DMS53 treated with DMSO at 0.1 percent for 48 hours (cell line): ENCODE results near the gene ACTA2.
"Not testable (repeated sequence)": the region's sequence is repeated elsewhere in the genome, so short reads cannot be mapped to it uniquely, and the experiment has no call there.

Source experiments
- DNase-seq: peaks from one replicate; lab custom pipeline; 2025; ENCODE audit not compliant: unreplicated experiment; lab: John Stamatoyannopoulos, UW

The ACTA2 gene

GRCh38 chr10:88949912-88950837 is 2.4 kb downstream of the ACTA2 start:
- no peak for DNase-seq

DNA sequence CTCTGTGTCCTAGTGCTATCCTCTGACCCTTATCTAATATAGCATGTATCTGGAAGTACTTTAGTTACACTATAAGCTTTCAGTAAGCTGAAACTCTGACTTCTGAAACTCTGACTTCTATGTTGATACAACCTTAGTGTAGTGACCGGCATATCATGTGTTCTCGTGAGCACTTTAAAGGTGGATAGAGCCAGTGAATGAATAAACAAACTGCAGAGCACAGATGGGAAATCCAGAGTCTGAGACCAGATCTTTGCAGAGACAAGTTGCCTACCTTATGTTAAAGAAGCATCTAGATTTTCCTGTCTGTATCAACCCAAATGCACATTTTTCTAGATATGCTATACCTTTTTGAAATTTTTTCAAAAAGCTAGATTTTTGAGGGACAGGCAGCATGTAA is 3.5 kb downstream of the ACTA2 start:
- DNase-seq = no peak

DNA sequence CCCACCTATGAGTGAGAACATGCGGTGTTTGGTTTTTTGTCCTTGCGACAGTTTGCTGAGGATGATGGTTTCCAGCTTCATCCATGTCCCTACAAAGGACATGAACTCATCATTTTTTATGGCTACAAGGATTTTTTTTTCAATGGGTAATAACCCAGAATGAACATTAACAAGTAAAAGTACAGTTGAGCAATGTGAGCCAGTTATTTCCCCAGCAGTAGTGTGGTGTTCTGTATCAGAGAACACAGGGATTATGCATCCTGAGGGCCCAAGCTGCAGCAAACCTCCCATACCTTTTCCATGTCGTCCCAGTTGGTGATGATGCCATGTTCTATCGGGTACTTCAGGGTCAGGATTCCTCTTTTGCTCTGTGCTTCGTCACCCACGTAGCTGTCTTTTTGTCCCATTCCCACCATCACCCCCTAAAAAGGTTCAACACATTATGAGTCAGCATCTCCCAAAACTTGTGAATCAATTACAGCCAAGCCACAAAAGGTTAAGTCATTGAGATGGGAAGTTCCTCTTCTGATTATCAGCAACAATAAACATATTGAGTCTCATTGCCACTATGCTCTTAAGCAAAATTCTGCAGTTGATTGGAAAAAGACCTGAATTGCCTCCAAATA is 5.5 kb downstream of the ACTA2 start:
- DNase-seq = no peak

DNA sequence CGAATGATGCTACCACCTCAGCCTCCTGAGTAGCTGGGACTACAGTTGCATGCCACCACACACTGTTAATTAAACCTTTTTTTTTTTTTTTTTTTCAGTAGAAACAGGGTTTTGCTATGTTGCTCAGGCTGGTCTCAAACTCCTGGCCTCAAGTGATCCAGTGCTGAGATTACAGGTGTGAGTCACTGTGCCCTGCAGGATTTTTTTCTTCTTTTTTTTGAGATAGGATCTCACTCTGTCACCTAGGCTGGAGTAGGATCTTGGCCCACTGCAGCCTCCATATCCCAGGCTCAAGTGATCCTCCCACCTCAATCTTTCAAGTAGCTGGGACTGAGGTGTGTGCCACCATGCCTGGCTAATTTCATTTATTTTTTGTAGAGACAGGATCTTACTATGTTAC is 6.4 kb downstream of the ACTA2 start:
- DNase-seq = no peak

GRCh38 chr10:88944813-88945212 is 7.8 kb downstream of the ACTA2 start:
- no peak for DNase-seq

GRCh38 chr10:88943778-88944177 is 8.8 kb downstream of the ACTA2 start:
- DNase-seq = no peak

DNA sequence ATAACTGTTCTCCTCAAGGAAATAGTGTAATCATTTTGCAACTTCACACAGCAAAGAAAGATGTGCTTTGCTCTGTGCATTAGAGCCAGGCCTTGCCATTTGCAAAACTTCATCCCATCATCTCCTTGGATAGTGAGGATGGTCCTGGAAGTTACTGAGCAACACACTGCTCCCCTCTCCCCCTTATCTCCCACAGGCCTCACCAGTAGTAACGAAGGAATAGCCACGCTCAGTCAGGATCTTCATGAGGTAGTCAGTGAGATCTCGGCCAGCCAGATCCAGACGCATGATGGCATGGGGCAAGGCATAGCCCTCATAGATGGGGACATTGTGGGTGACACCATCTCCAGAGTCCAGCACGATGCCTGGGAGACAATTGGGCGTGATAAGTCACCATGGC is 11.5 kb downstream of the ACTA2 start:
- DNase-seq = no peak

DNA sequence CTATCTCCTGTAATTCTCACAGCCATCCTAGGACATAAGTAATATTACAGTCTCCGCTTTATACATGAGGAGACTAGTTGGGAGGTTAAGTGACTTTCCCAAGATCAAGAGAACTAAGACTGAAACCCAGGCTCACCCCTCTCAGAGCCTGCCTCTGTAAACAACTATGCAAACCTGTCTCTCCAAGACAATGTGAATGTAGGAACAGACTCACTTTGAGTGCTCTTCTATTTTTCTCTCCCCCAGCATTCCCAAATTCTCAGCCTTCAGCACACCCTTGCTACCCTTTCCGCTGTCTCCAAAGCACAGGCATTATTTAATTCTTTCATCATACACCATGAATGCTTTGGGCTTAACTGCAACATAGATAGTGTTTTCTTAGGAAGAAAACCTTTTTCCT is 13.6 kb downstream of the ACTA2 start:
- no peak for DNase-seq

GRCh38 chr10:88938039-88938438 is 14.5 kb downstream of the ACTA2 start:
- no peak for DNase-seq

- DNase-seq = no peak
Observed at GRCh38 chr10:88936656-88937055, 15.9 kb downstream of the ACTA2 start.

- DNase-seq = peak; percentile 95
Observed at GRCh38 chr10:88934900-88935672, 17.5 kb downstream of the ACTA2 start.

GRCh38 chr10:88933564-88933963 is 19.0 kb downstream of the ACTA2 start:
- DNase-seq = no peak

- DNase-seq = peak; percentile 76
Observed at GRCh38 chr10:88932539-88933256, 19.9 kb downstream of the ACTA2 start.

DNA sequence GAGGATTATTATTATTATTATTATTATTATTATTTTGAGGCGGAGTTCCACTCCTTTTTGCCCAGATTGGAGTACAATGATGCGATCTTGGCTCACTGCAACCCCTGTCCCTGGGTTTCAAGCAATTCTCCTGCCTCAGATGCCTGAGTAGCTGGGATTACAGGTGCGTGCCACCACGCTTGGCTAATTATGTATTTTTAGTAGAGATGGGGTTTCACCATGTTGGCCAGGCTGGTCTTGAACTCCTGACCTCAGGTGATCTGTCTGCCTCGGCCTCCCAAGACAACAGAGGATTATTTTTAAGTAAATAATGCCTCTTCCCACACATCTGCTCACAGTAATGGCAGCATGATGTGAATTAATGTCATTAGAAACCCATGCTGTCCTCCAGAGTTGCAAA is 20.5 kb downstream of the ACTA2 start:
- DNase-seq = not testable (repeated sequence)

DNA sequence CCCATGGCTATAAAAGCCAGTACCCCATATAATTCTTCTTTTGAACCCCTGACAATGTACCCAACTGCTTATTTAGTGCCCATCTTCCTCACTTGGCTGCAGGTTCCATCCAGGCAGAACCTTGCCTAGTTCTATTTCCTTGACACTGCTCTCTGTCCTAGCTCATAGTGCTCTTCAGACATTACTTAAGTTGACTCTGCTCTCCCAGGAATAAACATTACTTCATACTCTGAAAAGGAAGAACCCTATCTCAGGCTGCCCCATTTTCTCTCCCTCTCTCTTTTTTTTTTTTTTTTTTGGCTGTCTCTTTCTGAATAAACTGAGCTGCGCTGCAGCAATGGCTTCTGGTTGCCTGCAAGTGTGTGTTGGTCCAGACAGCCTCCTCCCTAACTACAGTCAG is 21.0 kb downstream of the ACTA2 start:
- no peak for DNase-seq

GRCh38 chr10:88928254-88928653 is 24.3 kb downstream of the ACTA2 start:
- DNase-seq = no peak

GRCh38 chr10:88927416-88927690 is 25.2 kb downstream of the ACTA2 start:
- no peak for DNase-seq

- peak; percentile 9 for DNase-seq
Observed at GRCh38 chr10:88926566-88927415, 25.8 kb downstream of the ACTA2 start.

DNA sequence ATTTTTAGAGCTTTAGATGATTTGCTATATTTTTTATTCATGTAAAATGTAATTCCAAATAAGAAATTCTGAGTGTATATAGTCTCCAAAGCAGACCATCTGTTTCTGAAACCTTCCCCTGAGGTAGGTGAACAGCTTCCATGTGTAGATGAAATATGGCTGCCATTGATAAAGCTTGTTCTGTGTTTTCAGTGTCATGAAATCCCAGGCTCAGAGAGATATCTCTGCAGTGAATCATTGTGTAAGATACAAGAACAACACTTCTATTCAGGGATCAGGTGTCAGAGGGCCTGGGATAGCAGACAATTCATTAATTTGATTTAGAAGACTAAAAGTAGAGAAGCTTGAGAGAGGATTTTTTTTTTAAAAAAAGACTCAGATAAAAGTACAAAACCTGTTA is 29.1 kb downstream of the ACTA2 start:
- DNase-seq = no peak

DNA sequence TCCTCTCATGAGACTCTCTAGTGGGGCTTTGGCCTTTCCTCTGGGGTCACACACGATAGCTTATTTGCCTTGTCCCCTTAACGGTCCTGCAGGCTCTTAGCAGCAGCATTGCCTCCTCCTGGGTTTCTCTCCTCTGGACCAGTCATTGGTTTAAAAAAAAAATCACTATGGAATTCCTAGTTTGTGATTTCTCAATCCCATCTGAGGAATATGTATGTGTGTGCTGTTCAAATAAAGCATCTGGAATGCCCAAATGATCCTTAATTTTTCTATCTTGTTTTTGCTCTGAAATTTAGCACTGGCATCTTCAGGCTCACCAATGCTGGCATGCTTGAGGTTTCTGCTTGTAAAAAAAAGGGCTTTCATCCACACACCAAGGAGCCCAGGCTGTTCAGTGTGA is 30.5 kb downstream of the ACTA2 start:
- no peak for DNase-seq
